DND-41 (cell line): ENCODE data around the gene C1QB.

Experiments used
- EZH2 ChIP-seq: IDR thresholded peaks from 3 replicates; pipeline ENCODE4 v1.6.1; 2012; ENCODE audit warnings: borderline replicate concordance, low read depth, mild to moderate bottlenecking, moderate library complexity, low read length, inconsistent platforms; ENCODE audit not compliant: severe bottlenecking
- TF ChIP-seq, protein P1 (sequence below): IDR thresholded peaks from 2 replicates; pipeline ENCODE4 v1.5.1; 2012; ENCODE audit warnings: borderline replicate concordance, low read length, moderate library complexity, mild to moderate bottlenecking; ENCODE audit not compliant: poor library complexity, severe bottlenecking; ENCODE audit errors: extremely low read depth

DNA sequence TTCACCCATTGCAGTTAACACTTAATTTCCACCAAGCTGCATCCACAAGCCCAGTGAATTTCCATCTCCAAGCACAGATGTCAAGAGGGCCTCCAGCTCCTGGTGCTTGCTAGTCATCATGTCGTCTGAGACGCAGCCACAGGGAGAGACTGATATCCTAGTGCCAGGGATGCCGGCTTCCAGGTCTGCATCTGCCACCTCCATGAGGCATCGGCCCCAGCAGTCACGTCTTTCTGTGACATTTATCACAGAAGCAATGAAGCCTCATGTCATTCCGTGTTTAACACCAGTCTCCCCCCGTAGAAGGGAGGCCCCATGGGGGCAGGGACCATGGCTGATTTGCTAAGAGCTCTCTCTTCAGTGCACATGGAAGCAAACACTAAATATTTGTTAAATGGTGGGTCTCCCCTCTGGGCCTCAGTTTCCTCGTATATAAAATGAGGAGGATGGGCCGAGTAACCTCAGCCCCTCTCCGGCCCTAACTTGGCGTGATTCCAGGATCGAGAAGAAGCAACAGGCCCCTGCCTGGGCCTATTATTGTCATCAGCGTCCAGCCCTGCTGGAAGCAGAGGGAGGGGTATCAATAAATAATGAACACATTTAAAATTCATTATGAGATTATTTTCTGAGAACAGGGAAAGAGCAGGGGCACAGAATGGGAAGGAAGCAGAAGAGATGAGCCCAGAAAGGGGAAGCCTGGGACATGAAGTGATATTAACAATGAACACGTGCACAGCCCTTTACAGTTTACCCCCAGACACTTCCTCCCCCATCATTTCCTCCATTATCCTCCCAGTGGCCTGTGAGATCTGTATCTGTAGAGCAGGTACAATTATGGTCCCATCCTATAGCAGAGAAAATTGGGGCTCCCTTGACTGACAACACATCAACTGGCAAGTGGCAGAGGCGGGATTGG lies 837 bp upstream of the C1QB start:
- TF ChIP-seq, protein P1, sequence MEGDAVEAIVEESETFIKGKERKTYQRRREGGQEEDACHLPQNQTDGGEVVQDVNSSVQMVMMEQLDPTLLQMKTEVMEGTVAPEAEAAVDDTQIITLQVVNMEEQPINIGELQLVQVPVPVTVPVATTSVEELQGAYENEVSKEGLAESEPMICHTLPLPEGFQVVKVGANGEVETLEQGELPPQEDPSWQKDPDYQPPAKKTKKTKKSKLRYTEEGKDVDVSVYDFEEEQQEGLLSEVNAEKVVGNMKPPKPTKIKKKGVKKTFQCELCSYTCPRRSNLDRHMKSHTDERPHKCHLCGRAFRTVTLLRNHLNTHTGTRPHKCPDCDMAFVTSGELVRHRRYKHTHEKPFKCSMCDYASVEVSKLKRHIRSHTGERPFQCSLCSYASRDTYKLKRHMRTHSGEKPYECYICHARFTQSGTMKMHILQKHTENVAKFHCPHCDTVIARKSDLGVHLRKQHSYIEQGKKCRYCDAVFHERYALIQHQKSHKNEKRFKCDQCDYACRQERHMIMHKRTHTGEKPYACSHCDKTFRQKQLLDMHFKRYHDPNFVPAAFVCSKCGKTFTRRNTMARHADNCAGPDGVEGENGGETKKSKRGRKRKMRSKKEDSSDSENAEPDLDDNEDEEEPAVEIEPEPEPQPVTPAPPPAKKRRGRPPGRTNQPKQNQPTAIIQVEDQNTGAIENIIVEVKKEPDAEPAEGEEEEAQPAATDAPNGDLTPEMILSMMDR: no peak
- no peak for TF ChIP-seq EZH2
